Hair follicular keratinocyte (primary cell): Measurements from ENCODE around the gene C8G. TPM values are rescaled to one million over a fixed set of nuclear protein-coding genes. Genes with fewer than 3 reads are reported as not detected.

Experiments
- total RNA-seq: library from RNA; depleted of rRNA; stranded (reverse); fragments of >200 nt; gene quantifications from 2 replicates; pipeline ENCODE4 v1.2.3, GENCODE V29; 2015

The C8G gene
- not detected in 2 replicates for total RNA-seq

GRCh38 chr9:136944519-136945332 lies at the start of gene C8G, which contains the start of gene FBXW5:
C8G (plus strand) TSS chr9:136945243; CDS start chr9:136945321, 78 bp downstream.
FBXW5 (minus strand) TSS chr9:136944738; CDS start chr9:136944083, 655 bp downstream.

DNA sequence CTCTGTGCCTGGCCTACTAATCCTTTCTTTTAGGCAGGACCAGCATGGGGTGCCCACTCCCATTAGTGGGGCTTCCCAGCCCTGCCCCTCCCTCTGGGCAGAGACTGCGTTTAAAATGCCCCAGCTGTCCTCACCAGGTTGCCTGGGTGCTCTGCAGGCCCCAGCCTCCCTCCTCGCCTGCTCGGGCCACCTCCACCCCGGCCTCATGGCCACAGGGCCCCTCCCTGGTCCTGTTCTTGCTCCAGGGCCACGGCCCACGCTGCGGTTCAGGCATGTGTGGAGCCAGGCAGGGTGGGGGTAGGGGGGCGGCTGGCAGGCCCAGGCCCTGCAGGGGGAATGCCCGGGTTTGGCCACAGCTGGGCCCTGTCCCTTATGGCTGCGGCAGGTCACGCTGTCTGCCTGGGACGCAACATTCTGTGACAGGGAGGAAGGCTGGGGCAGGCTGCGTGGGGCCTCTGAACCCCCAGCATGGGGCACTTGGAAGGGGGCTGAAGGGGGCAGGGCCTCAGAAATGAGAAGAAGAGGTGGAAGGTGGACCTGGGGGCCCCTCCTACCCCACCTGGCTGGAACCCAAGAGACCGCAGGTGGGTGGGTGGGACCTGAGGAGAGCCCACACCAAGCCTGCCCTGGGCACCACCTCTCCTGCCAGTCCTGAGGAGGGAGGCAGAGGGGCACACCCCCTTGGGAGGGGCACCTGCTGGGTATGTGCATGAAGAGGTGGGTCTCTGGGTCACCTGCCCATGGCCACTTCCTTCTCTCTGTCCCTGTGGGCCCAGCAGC lies 6.7 kb downstream of the C8G start, which contains the start of gene LCN12:
Gene LCN12, plus strand, starts transcription at position 733 of the 780 bp plus-strand sequence. CDS start 55 bp downstream, outside the sequence.

DNA sequence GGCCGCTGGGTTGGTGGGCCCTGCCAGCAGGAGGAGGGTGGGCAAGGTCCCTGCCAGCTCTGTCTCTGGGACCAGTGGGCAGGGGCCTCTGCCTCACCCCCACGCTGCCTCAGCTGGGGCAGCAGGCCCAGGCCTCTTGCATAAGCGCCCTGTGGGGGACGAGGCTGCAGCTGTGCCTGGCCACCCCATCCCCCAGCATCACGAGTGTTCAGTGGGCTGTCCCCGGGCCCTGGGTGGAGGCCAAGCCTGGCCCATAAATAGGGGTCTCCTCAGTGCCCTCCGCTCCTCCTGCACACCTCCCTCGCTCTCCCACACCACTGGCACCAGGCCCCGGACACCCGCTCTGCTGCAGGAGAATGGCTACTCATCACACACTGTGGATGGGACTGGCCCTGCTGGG lies 32.2 kb downstream of the C8G start, which contains the start of gene PTGDS:
Gene PTGDS, plus strand, starts transcription at position 282 of the 400 bp plus-strand sequence. Its CDS starts 75 bp downstream, at position 357.

GRCh38 chr9:136982232-136983051 lies 37.4 kb downstream of the C8G start, which contains the start of gene LCNL1:
LCNL1 (plus strand) TSS chr9:136982993; CDS start chr9:136983587, 594 bp downstream.

GRCh38 chr9:136991993-136992818 lies 47.2 kb downstream of the C8G start, which contains the start of gene PAXX:
PAXX (plus strand) TSS chr9:136992422; CDS start chr9:136992444, 22 bp downstream.

Other genes with a start within 250 kb of the C8G start
- gene DIPK1B, start 232.7 kb upstream of the C8G start, total RNA-seq: 0.08 and 0.47 TPM in 2 replicates
- gene LCN10, start 202.3 kb upstream of the C8G start, total RNA-seq: not detected in 2 replicates
- not detected in 2 replicates for gene LCN6, start 196.7 kb upstream of the C8G start, total RNA-seq
- gene LCN8, start 187.0 kb upstream of the C8G start, total RNA-seq: not detected in 2 replicates
- not detected in 2 replicates for gene LCN15, start 180.7 kb upstream of the C8G start, total RNA-seq
- gene TMEM141, start 153.9 kb upstream of the C8G start, total RNA-seq: 240 and 247 TPM in 2 replicates
- 1.3 TPM in 1 of 2 replicates, not detected in the other for gene CCDC183, start 148.9 kb upstream of the C8G start, total RNA-seq
- 82.2 and 126 TPM in 2 replicates for gene RABL6, start 137.3 kb upstream of the C8G start, total RNA-seq
- gene AJM1, start 102.8 kb upstream of the C8G start, total RNA-seq: 0.87 and 2.0 TPM in 2 replicates
- gene PHPT1, start 95.8 kb upstream of the C8G start, total RNA-seq: 127 and 150 TPM in 2 replicates
- gene MAMDC4, start 92.9 kb upstream of the C8G start, total RNA-seq: 2.6 and 3.1 TPM in 2 replicates
- 302 and 330 TPM in 2 replicates for gene EDF1, start 78.9 kb upstream of the C8G start, total RNA-seq
- 10.0 and 16.7 TPM in 2 replicates for gene TRAF2, start 58.7 kb upstream of the C8G start, total RNA-seq
- gene FBXW5, start 505 bp upstream of the C8G start, total RNA-seq: 149 and 155 TPM in 2 replicates
- not detected in 2 replicates for gene LCN12, start 7.0 kb downstream of the C8G start, total RNA-seq
- not detected in 2 replicates for gene PTGDS, start 32.3 kb downstream of the C8G start, total RNA-seq
- not detected in 2 replicates for gene LCNL1, start 37.8 kb downstream of the C8G start, total RNA-seq
- 45.6 and 54.8 TPM in 2 replicates for gene PAXX, start 47.2 kb downstream of the C8G start, total RNA-seq
- gene CLIC3, start 51.3 kb downstream of the C8G start, total RNA-seq: 3.3 and 8.7 TPM in 2 replicates
- 0.95 and 5.2 TPM in 2 replicates for gene ABCA2, start 83.0 kb downstream of the C8G start, total RNA-seq
- not detected in 2 replicates for gene FUT7, start 86.8 kb downstream of the C8G start, total RNA-seq
- 2.9 and 9.0 TPM in 2 replicates for gene NPDC1, start 100.9 kb downstream of the C8G start, total RNA-seq
- 0.11 and 0.39 TPM in 2 replicates for gene ENTPD2, start 108.8 kb downstream of the C8G start, total RNA-seq
- 4.0 and 10.3 TPM in 2 replicates for gene SAPCD2, start 125.3 kb downstream of the C8G start, total RNA-seq
- 1.2 and 3.8 TPM in 2 replicates for gene UAP1L1, start 132.3 kb downstream of the C8G start, total RNA-seq
- gene MAN1B1, start 141.7 kb downstream of the C8G start, total RNA-seq: 63.0 and 80.3 TPM in 2 replicates
- gene DPP7, start 169.5 kb downstream of the C8G start, total RNA-seq: 25.3 and 29.1 TPM in 2 replicates
- gene GRIN1, start 193.9 kb downstream of the C8G start, total RNA-seq: 0.04 and 0.23 TPM in 2 replicates
- not detected in 2 replicates for gene LRRC26, start 224.8 kb downstream of the C8G start, total RNA-seq
- not detected in 2 replicates for gene TMEM210, start 226.8 kb downstream of the C8G start, total RNA-seq
- 8.4 and 11.1 TPM in 2 replicates for gene ANAPC2, start 243.3 kb downstream of the C8G start, total RNA-seq
- gene SSNA1, start 243.4 kb downstream of the C8G start, total RNA-seq: 95.3 and 137 TPM in 2 replicates